Measurements from ENCODE around the gene COASY.

The COASY gene

GRCh38 chr17:42521036-42521435, 40.9 kb upstream of the COASY start:
- TF ChIP-seq CTCF (IDR thresholded peaks at IDR 0.05; ENCODE audit: low read depth, low read length, missing control alignments) = no peak
- no peak for DNase-seq (ENCODE audit: low read depth)
- no peak overlapping the region for H3K4me3 ChIP-seq (ENCODE audit: low read depth, low read length)
- in situ Hi-C loops (cut with HindIII; ENCODE audit: low sequenced_read_pairs) = no loop called here

GRCh38 chr17:42521666-42522262, 40.2 kb upstream of the COASY start:
- in situ Hi-C loops (cut with HindIII; ENCODE audit: low sequenced_read_pairs) = no loop called here
- TF ChIP-seq CTCF (IDR thresholded peaks at IDR 0.05; ENCODE audit: low read depth, low read length, missing control alignments) = no peak
- DNase-seq (ENCODE audit: low read depth) = no peak
- H3K4me3 ChIP-seq (ENCODE audit: low read depth, low read length) = no peak overlapping the region

- in situ Hi-C loops (cut with HindIII; ENCODE audit: low sequenced_read_pairs) = no loop called here
- H3K4me3 ChIP-seq (ENCODE audit: low read depth, low read length) = no peak overlapping the region
- TF ChIP-seq CTCF (IDR thresholded peaks at IDR 0.05; ENCODE audit: low read depth, low read length, missing control alignments) = no peak
- no peak for DNase-seq (ENCODE audit: low read depth)
Observed at GRCh38 chr17:42522263-42522790, 39.6 kb upstream of the COASY start.

- in situ Hi-C loops (cut with HindIII; ENCODE audit: low sequenced_read_pairs) = no loop called here
- DNase-seq (ENCODE audit: low read depth) = no peak
- no peak for TF ChIP-seq CTCF (IDR thresholded peaks at IDR 0.05; ENCODE audit: low read depth, low read length, missing control alignments)
- H3K4me3 ChIP-seq (ENCODE audit: low read depth, low read length) = no peak overlapping the region
Observed at GRCh38 chr17:42522798-42523278, 39.1 kb upstream of the COASY start.

- no peak for DNase-seq (ENCODE audit: low read depth)
- in situ Hi-C loops (cut with HindIII; ENCODE audit: low sequenced_read_pairs) = no loop called here
- TF ChIP-seq CTCF (IDR thresholded peaks at IDR 0.05; ENCODE audit: low read depth, low read length, missing control alignments) = no peak
- H3K4me3 ChIP-seq (ENCODE audit: low read depth, low read length) = no peak overlapping the region
Observed at GRCh38 chr17:42525221-42525620, 36.7 kb upstream of the COASY start.

- in situ Hi-C loops (cut with HindIII; ENCODE audit: low sequenced_read_pairs) = no loop called here
- no peak overlapping the region for H3K4me3 ChIP-seq (ENCODE audit: low read depth, low read length)
- no peak for TF ChIP-seq CTCF (IDR thresholded peaks at IDR 0.05; ENCODE audit: low read depth, low read length, missing control alignments)
Observed at GRCh38 chr17:42526031-42526444, 35.9 kb upstream of the COASY start.

More at GRCh38 chr17:42526031-42526444, 35.9 kb upstream of the COASY start:
- no peak for DNase-seq (ENCODE audit: low read depth)
